Activated CD4-positive, alpha-beta memory T cell treated with anti-CD3 and anti-CD28 coated beads for 36 hours (primary cell): ENCODE results near the gene TSPAN5. TPM values are rescaled to one million over a fixed set of nuclear protein-coding genes. Genes with fewer than 3 reads are reported as not detected.

Source experiments
- CTCF ChIA-PET: fragments of 350-600 bp; sonication (Branson Sonifier 250); formaldehyde crosslinking; loops from one replicate; lab custom pipeline; 2021; ENCODE audit warnings: antibody characterized with exemption, inconsistent platforms; lab: Charles Lee
- POLR2A ChIA-PET: fragments of 350-600 bp; sonication (Branson Sonifier 250); formaldehyde crosslinking; loops from one replicate; lab custom pipeline; 2021; ENCODE audit warnings: antibody characterized with exemption; lab: Charles Lee
- DNase-seq: peaks from one replicate; pipeline ENCODE4 v3.0.0-alpha.2; 2020
- H3K27ac Mint-ChIP-seq: one replicate; pipeline ENCODE4 v1.8.0; 2021; ENCODE audit warnings: mixed read lengths
- H3K27me3 Mint-ChIP-seq: one replicate; pipeline ENCODE4 v1.8.0; 2021; ENCODE audit warnings: mixed read lengths
- H3K36me3 Mint-ChIP-seq: one replicate; pipeline ENCODE4 v1.8.0; 2021; ENCODE audit warnings: mixed read lengths
- H3K4me1 Mint-ChIP-seq: one replicate; pipeline ENCODE4 v1.8.0; 2021; ENCODE audit warnings: low read depth, mixed read lengths
- H3K4me3 Mint-ChIP-seq: one replicate; pipeline ENCODE4 v1.8.0; 2021; ENCODE audit warnings: mild to moderate bottlenecking, mixed read lengths
- H3K9me3 Mint-ChIP-seq: one replicate; pipeline ENCODE4 v1.8.0; 2021; ENCODE audit warnings: mixed read lengths
- intact Hi-C: fragments of 100-400 bp; cut with micrococcal nuclease; formaldehyde crosslinking; loops from one replicate; pipeline ENCODE4 v1.15.1; 2023
- total RNA-seq, 2 experiments: library from RNA; stranded (reverse); gene quantifications; one replicate each; pipeline ENCODE4 v1.2.3, GENCODE V29; 2021

The TSPAN5 gene
- total RNA-seq, 2 experiments from 2014 or later = 19.2 to 20.4 TPM

GRCh38 chr4:98604723-98605122 lies 53.7 kb downstream of the TSPAN5 start:
- Mint-ChIP-seq H3K9me3 (peaks cover under 1% of the 10 kb centered on the region), H3K27ac (peak overlapping the region; percentile 20), H3K36me3 (peaks cover 10% of the 10 kb centered on the region), H3K27me3 (no peaks in the 10 kb centered on the region), H3K4me1 (peaks cover 70% of the 10 kb centered on the region), H3K4me3 (no peak overlapping the region)
- no peak for DNase-seq
- intact Hi-C loops = loop anchor here (1.0 to 10.0 kb wide), 10 partner anchors 16 to 1248 kb away; partner anchors contain the start of genes STPG2 and TSPAN5
- CTCF ChIA-PET = interaction anchor here (2.4 kb wide), 1 partner anchor 122 kb away, joined by 8 read pairs; no protein-coding TSS in a partner anchor
- POLR2A ChIA-PET = no interaction called here

- Mint-ChIP-seq H3K4me1 (peaks cover 64% of the 10 kb centered on the region), H3K36me3 (peaks cover 12% of the 10 kb centered on the region), H3K27me3 (no peaks in the 10 kb centered on the region), H3K27ac (peak overlapping the region; percentile 80), H3K4me3 (peak overlapping the region; percentile 33), H3K9me3 (peaks cover 5% of the 10 kb centered on the region)
- intact Hi-C loops = loop anchor here (1.0 to 10.0 kb wide), 12 partner anchors 17 to 1248 kb away; partner anchors contain the start of genes STPG2 and TSPAN5
- CTCF ChIA-PET = interaction anchor here (0.8 to 2.4 kb wide), 2 partner anchors 14 to 121 kb away, joined by 3 to 8 read pairs; no protein-coding TSS in a partner anchor
- POLR2A ChIA-PET = interaction anchor here (1.3 to 3.4 kb wide), 6 partner anchors 36 to 326 kb away, joined by 3 to 20 read pairs (median 4); partner anchors contain the start of gene TSPAN5
- DNase-seq = peak; percentile 59
Measured at GRCh38 chr4:98603683-98604521, 54.5 kb downstream of the TSPAN5 start.

DNA sequence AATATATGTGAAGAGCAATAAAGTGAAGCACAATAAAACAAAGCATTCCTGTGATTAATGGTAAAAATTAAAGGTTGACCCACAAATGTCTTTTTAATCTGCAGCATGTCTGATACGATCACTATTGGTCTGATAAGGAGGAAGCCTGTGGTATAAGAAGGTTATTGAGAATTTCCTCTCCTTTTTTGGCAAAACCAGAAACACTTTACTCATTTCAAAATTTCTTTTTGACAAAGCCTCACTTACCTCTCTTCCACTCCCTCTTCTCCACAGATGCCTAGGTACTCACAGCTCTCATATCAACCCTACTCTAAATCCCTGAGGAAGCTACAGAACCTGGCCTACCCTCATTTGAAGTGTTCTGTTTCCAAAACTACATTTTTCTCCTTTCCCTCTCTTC lies 56.1 kb downstream of the TSPAN5 start:
- intact Hi-C loops = loop anchor here (1.0 to 10.0 kb wide), 9 partner anchors 61 to 1250 kb away; partner anchors contain the start of genes METAP1 and STPG2
- DNase-seq = no peak
- Mint-ChIP-seq H3K9me3 (peaks cover 5% of the 10 kb centered on the region), H3K4me1 (peaks cover 55% of the 10 kb centered on the region), H3K27me3 (no peaks in the 10 kb centered on the region), H3K36me3 (peaks cover 12% of the 10 kb centered on the region), H3K27ac (peak overlapping the region; percentile 82), H3K4me3 (peak overlapping the region; percentile 54)
- POLR2A ChIA-PET = interaction anchor here (0.7 to 3.4 kb wide), 9 partner anchors 56 to 327 kb away, joined by 3 to 20 read pairs (median 4); partner anchors contain the start of gene TSPAN5
- CTCF ChIA-PET = interaction anchor here (1.1 to 2.4 kb wide), 4 partner anchors 86 to 454 kb away, joined by 4 to 8 read pairs (median 5); partner anchors contain the start of gene METAP1

DNA sequence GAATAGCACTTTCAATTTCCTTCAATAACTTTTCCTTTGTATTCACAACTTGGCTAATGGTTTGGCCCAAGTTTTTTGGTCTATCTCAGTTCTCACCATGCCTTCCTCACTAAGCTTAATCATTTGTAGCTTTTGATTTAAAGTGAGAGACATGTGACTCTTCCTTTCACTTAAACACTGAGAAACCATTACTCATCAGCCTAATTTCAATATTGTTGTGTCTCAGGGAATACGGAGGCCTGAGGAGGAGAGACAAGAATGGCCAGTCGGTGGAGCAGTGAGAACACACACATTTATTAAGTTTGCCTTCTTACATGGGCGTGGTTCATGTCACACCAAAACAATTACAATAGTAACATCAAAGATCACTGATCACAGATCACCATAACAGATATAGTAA lies 56.7 kb downstream of the TSPAN5 start:
- peak; percentile 54 for DNase-seq
- Mint-ChIP-seq H3K4me1 (peaks cover 55% of the 10 kb centered on the region), H3K27me3 (no peaks in the 10 kb centered on the region), H3K27ac (peak overlapping the region; percentile 82), H3K4me3 (peak overlapping the region; percentile 54), H3K36me3 (peaks cover 12% of the 10 kb centered on the region), H3K9me3 (peaks cover 5% of the 10 kb centered on the region)
- ChIA-PET CTCF (interaction anchor here (0.7 to 1.8 kb wide), 6 partner anchors 54 to 454 kb away, joined by 3 to 6 read pairs (median 4); partner anchors contain the start of genes METAP1 and TSPAN5), POLR2A (interaction anchor here (0.8 to 3.4 kb wide), 9 partner anchors 57 to 340 kb away, joined by 3 to 20 read pairs (median 4); partner anchors contain the start of genes RAP1GDS1 and TSPAN5)
- intact Hi-C loops = loop anchor here (1.0 to 10.0 kb wide), 9 partner anchors 62 to 1251 kb away; partner anchors contain the start of genes METAP1 and STPG2

DNA sequence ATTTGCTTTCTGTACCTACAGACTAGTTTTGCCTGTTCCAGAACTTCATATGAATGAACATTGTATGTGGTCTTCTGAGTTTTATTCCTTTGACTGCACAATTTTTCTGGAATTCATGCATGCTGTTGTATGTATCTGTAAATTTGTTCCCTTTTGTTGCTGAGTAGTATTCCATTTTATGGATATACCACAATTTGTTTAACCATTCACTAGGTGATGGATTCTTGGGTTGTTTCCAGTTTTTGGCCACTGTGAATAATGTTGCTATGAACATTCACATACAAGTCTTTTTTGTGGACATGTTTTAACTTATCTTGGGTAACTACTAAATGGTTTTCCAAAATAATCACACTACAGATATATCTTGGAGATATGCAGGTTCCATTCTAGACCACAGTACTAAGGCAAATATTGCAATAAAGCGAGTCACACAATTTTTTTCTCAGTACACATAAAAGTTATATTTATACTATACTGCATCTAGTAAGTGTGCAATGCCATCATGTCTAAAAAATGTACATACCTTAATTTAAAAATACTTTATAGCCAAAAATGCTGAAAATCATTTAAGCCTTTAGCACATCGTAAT lies 58.7 kb downstream of the TSPAN5 start:
- peaks cover 45% of the 10 kb centered on the region for H3K4me1 Mint-ChIP-seq
- intact Hi-C loops = loop anchor here (5.0 to 10.0 kb wide), 3 partner anchors 108 to 1253 kb away; partner anchors contain the start of gene STPG2
- ChIA-PET CTCF (no interaction called here), POLR2A (no interaction called here)
- H3K27me3 Mint-ChIP-seq = no peaks in the 10 kb centered on the region
- no peak overlapping the region for H3K4me3 Mint-ChIP-seq
- no peak overlapping the region for H3K27ac Mint-ChIP-seq
- DNase-seq = no peak
- peaks cover 12% of the 10 kb centered on the region for H3K36me3 Mint-ChIP-seq
- peaks cover 5% of the 10 kb centered on the region for H3K9me3 Mint-ChIP-seq

DNA sequence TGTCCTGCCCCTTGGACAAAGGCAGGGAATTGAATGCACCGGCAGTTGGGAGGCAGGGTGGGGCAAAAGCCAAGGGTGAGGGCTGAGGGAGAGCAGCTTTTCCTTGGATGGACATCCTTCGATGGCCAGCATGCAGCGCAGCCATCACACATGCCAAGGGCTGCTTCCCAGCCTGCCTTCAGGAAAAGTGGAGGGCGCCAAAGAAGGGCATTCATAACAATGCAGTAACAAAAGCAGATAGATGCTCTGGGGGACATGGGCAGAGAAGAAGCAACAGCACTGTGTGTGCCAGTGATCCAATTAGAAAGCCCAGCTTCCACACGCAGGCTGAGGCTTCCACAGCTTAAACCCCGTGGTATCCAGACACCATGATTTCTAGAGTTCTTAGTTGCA lies 71.5 kb downstream of the TSPAN5 start:
- no peak overlapping the region for H3K4me3 Mint-ChIP-seq
- no peak for DNase-seq
- peaks cover 24% of the 10 kb centered on the region for H3K4me1 Mint-ChIP-seq
- no peak overlapping the region for H3K27ac Mint-ChIP-seq
- H3K36me3 Mint-ChIP-seq = no peaks in the 10 kb centered on the region
- no peaks in the 10 kb centered on the region for H3K27me3 Mint-ChIP-seq
- ChIA-PET POLR2A (no interaction called here), CTCF (no interaction called here)
- intact Hi-C loops = no loop called here
- H3K9me3 Mint-ChIP-seq = no peaks in the 10 kb centered on the region

- Mint-ChIP-seq H3K27ac (no peak overlapping the region), H3K36me3 (no peaks in the 10 kb centered on the region), H3K4me3 (no peak overlapping the region), H3K9me3 (no peaks in the 10 kb centered on the region), H3K4me1 (peaks cover 29% of the 10 kb centered on the region), H3K27me3 (no peaks in the 10 kb centered on the region)
- ChIA-PET POLR2A (no interaction called here), CTCF (no interaction called here)
- no peak for DNase-seq
- intact Hi-C loops = no loop called here
Measured at GRCh38 chr4:98586291-98586961, 72.0 kb downstream of the TSPAN5 start.

DNA sequence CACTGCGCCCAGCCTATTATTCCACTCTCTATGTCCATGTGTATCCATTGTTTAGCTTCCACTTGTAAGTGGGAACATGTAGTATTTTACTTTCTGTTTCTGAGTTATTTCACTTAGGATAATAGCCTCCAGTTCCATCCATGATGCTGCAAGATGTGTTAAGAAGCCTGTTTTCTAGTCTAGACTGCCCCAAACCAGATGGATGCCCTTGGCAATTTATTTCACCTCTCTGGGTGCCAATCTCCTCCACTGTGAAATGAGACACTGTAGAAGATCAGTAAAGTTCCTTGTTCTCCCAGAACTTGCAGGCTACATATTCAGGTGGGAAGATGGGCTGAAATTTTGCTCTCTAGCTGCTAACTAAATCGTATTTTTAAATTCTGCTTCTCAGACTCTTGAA lies 72.8 kb downstream of the TSPAN5 start:
- H3K27me3 Mint-ChIP-seq = no peaks in the 10 kb centered on the region

GRCh38 chr4:98584265-98584664 lies 74.1 kb downstream of the TSPAN5 start:
- no peak for DNase-seq
- H3K27me3 Mint-ChIP-seq = no peaks in the 10 kb centered on the region

More for the DNA sequence above, 72.8 kb downstream of the TSPAN5 start:
- no peaks in the 10 kb centered on the region for H3K36me3 Mint-ChIP-seq
- ChIA-PET CTCF (no interaction called here), POLR2A (no interaction called here)
- H3K9me3 Mint-ChIP-seq = no peaks in the 10 kb centered on the region
- peaks cover 36% of the 10 kb centered on the region for H3K4me1 Mint-ChIP-seq
- H3K4me3 Mint-ChIP-seq = no peak overlapping the region
- no peak overlapping the region for H3K27ac Mint-ChIP-seq
- intact Hi-C loops = no loop called here
- DNase-seq = no peak

GRCh38 chr4:98583265-98583664 lies 75.1 kb downstream of the TSPAN5 start:
- H3K27ac Mint-ChIP-seq = no peak overlapping the region
- ChIA-PET POLR2A (no interaction called here), CTCF (no interaction called here)
- H3K36me3 Mint-ChIP-seq = no peaks in the 10 kb centered on the region
- no peak overlapping the region for H3K4me3 Mint-ChIP-seq
- peaks cover 53% of the 10 kb centered on the region for H3K4me1 Mint-ChIP-seq
- no peaks in the 10 kb centered on the region for H3K9me3 Mint-ChIP-seq
- DNase-seq = no peak
- intact Hi-C loops = no loop called here
- no peaks in the 10 kb centered on the region for H3K27me3 Mint-ChIP-seq

More at GRCh38 chr4:98584265-98584664, 74.1 kb downstream of the TSPAN5 start:
- Mint-ChIP-seq H3K36me3 (no peaks in the 10 kb centered on the region), H3K27ac (no peak overlapping the region), H3K4me1 (peaks cover 44% of the 10 kb centered on the region), H3K4me3 (no peak overlapping the region), H3K9me3 (no peaks in the 10 kb centered on the region)
- ChIA-PET POLR2A (no interaction called here), CTCF (no interaction called here)
- intact Hi-C loops = no loop called here

GRCh38 chr4:98581126-98581525 lies 77.3 kb downstream of the TSPAN5 start:
- no peak overlapping the region for H3K27ac Mint-ChIP-seq
- H3K36me3 Mint-ChIP-seq = no peaks in the 10 kb centered on the region
- intact Hi-C loops = no loop called here
- no peak for DNase-seq
- ChIA-PET POLR2A (interaction anchor here (0.6 kb wide), 1 partner anchor 346 kb away, joined by 3 read pairs; no protein-coding TSS in a partner anchor), CTCF (no interaction called here)
- H3K27me3 Mint-ChIP-seq = no peaks in the 10 kb centered on the region
- peaks cover 51% of the 10 kb centered on the region for H3K4me1 Mint-ChIP-seq
- no peaks in the 10 kb centered on the region for H3K9me3 Mint-ChIP-seq
- no peak overlapping the region for H3K4me3 Mint-ChIP-seq
